ENCODE data around the gene COX4I1. TPM values are rescaled to one million over a fixed set of nuclear protein-coding genes. Genes with fewer than 3 reads are reported as not detected.

COX4I1 gene
- total and polyA plus RNA-seq, 9 of the 15 experiments (the other 6 are each of a cell fraction or from before 2014, with no cell fraction given), result 651 to 2,356 (median 1,032) TPM

GRCh38 chr16:85799497-85800320 is at the start of gene COX4I1, which contains the start of gene EMC8 (continued):
- TF ChIP-seq ZBTB43 (CRISPR knock-in tag; IDR thresholded peaks at IDR 0.05) (no peak), ZNF174 (CRISPR knock-in tag; IDR thresholded peaks at IDR 0.05) (no peak), ZNF609 (CRISPR knock-in tag; IDR thresholded peaks at IDR 0.05; ENCODE audit: borderline replicate concordance) (no peak), KLF13 (tag; IDR thresholded peaks at IDR 0.05; ENCODE audit: borderline replicate concordance, low read depth) (no peak), ZNF395 (CRISPR knock-in tag; IDR thresholded peaks at IDR 0.05) (no peak), ZNF639 (CRISPR knock-in tag; conservative IDR thresholded peaks at IDR 0.05 in 1 of 2, IDR thresholded peaks at IDR 0.05 in 1 of 2) (peak; percentile 89 to 97; a peak in 3 of 4 replicates), CEBPG (CRISPR knock-in tag; IDR thresholded peaks at IDR 0.05) (no peak), CEBPG (tag; conservative IDR thresholded peaks at IDR 0.05 in 1 of 2, IDR thresholded peaks at IDR 0.05 in 1 of 2) (peak in 1 of 2 experiments; percentile 18; a peak in 1 of 4 replicates), ZBTB1 (CRISPR knock-in tag; IDR thresholded peaks at IDR 0.05; ENCODE audit: borderline replicate concordance, low read depth) (peak; percentile 84), TSHZ1 (CRISPR knock-in tag; IDR thresholded peaks at IDR 0.05) (no peak), PHF21A (IDR thresholded peaks at IDR 0.05; ENCODE audit: borderline replicate concordance, low read depth) (no peak), L3MBTL2 (IDR thresholded peaks at IDR 0.05) (peak; percentile 42; the same call in 1 of the 2 replicates)
